Stimulated activated CD4-positive, alpha-beta T cell treated with anti-CD3 and anti-CD28 coated beads, Interleukin-15, amount 100 ng/mL, for 48 hours (primary cell): ENCODE measurements around the gene OR51E1.
A peak's percentile ranks its signal among the peaks of the same experiment; 100 is the strongest.

ENCODE experiments used
- DNase-seq, 2 donors: peaks; one replicate each; pipeline ENCODE4 v3.0.0-alpha.2; 2020; ENCODE audit warnings: low read depth in 2 of 2

OR51E1 gene

GRCh38 chr11:4643682-4644081 lies at the start of gene OR51E1:
TSS of gene OR51E1 (plus strand) at chr11:4643982. CDS start at chr11:4652527, 8,545 bp downstream.
- no peak for DNase-seq

GRCh38 chr11:4605057-4605456 lies 38.7 kb upstream of the OR51E1 start:
- DNase-seq, result no peak

GRCh38 chr11:4606231-4607015 lies 37.4 kb upstream of the OR51E1 start:
- no peak for DNase-seq

- DNase-seq, result no peak
Observed at GRCh38 chr11:4607096-4607495, 36.7 kb upstream of the OR51E1 start.

GRCh38 chr11:4607781-4608666 lies 35.8 kb upstream of the OR51E1 start, which contains the start of gene TRIM68:
TSS of gene TRIM68 (minus strand) at chr11:4608231. CDS start at chr11:4605504, 2,727 bp downstream.
- DNase-seq, result peak; percentile 88 to 94

GRCh38 chr11:4610258-4610935 lies 33.4 kb upstream of the OR51E1 start:
- peak in 1 of 2 donors; percentile 9 for DNase-seq

- DNase-seq, result no peak
Observed at GRCh38 chr11:4611986-4612385, 31.8 kb upstream of the OR51E1 start.

- DNase-seq, result no peak
Observed at GRCh38 chr11:4615856-4616444, 27.8 kb upstream of the OR51E1 start.

- DNase-seq, result no peak
Observed at GRCh38 chr11:4619514-4619913, 24.3 kb upstream of the OR51E1 start.

- peak; percentile 29 to 47 for DNase-seq
Observed at GRCh38 chr11:4626207-4627099, 17.3 kb upstream of the OR51E1 start.

GRCh38 chr11:4636136-4636535 lies 7.6 kb upstream of the OR51E1 start:
- DNase-seq, result no peak

- peak; percentile 44 to 66 for DNase-seq
Observed at GRCh38 chr11:4636962-4637661, 6.7 kb upstream of the OR51E1 start, which contains the start of gene OR51D1. TSS of gene OR51D1 (plus strand) at chr11:4637477. CDS start at chr11:4639791, 2,314 bp downstream.

- no peak for DNase-seq
Observed at GRCh38 chr11:4637662-4638047, 6.1 kb upstream of the OR51E1 start.

GRCh38 chr11:4639931-4640330 lies 3.9 kb upstream of the OR51E1 start:
- no peak for DNase-seq

GRCh38 chr11:4641501-4641900 lies 2.3 kb upstream of the OR51E1 start:
- no peak for DNase-seq

GRCh38 chr11:4642043-4642442 lies 1.7 kb upstream of the OR51E1 start:
- DNase-seq, result no peak

GRCh38 chr11:4643076-4643475 lies 706 bp upstream of the OR51E1 start:
- no peak for DNase-seq

GRCh38 chr11:4644233-4644632 lies 451 bp downstream of the OR51E1 start:
- no peak for DNase-seq

GRCh38 chr11:4645974-4646373 lies 2.2 kb downstream of the OR51E1 start:
- no peak for DNase-seq

GRCh38 chr11:4647766-4648165 lies 4.0 kb downstream of the OR51E1 start:
- DNase-seq, result no peak
